Natural killer cell (primary cell): Measurements from ENCODE around the gene SNAPIN. TPM values are rescaled to one million over a fixed set of nuclear protein-coding genes. Genes with fewer than 3 reads are reported as not detected.

Source experiments
- ATAC-seq, 3 donors: fragments of 150-1000 bp in 2 of 3; fragments of 200-7000 bp in 1 of 3; cut with Tn5 transposase; 1 replicate in 1 of 3; 2 replicates in 2 of 3; pipeline ENCODE4 v1.10.0; 2021; ENCODE audit warnings: mild to moderate bottlenecking in 2 of 3, moderate library complexity in 2 of 3
- DNase-seq, 2 donors: peaks; one replicate each; pipeline versions ENCODE4 v3.0.0 to v3.0.0-alpha.2; 2013 to 2021; ENCODE audit warnings: mixed read lengths in 1 of 2
- H3K27ac ChIP-seq: one replicate; pipeline ENCODE4 v1.5.1; 2013; ENCODE audit warnings: mild to moderate bottlenecking, low read length
- H3K27me3 ChIP-seq: one replicate; pipeline ENCODE4 v1.6.1; 2013; ENCODE audit warnings: low read length; ENCODE audit not compliant: control insufficient read depth, insufficient read depth
- H3K36me3 ChIP-seq: one replicate; pipeline ENCODE4 v1.6.1; 2013; ENCODE audit warnings: low read length; ENCODE audit not compliant: control insufficient read depth, insufficient read depth
- H3K4me1 ChIP-seq: one replicate; pipeline ENCODE4 v1.6.1; 2013; ENCODE audit warnings: low read length; ENCODE audit not compliant: control insufficient read depth, insufficient read depth
- H3K4me3 ChIP-seq: one replicate; pipeline ENCODE4 v1.5.1; 2013; ENCODE audit warnings: low read length
- H3K9me3 ChIP-seq: one replicate; pipeline ENCODE4 v1.6.1; 2013; ENCODE audit warnings: low read length; ENCODE audit not compliant: control insufficient read depth, insufficient read depth
- H3K27ac Mint-ChIP-seq, 2 donors: one replicate each; pipeline ENCODE4 v1.8.0; 2022; ENCODE audit warnings: mild to moderate bottlenecking in 2 of 2, mixed read lengths in 2 of 2, moderate library complexity in 1 of 2
- H3K27me3 Mint-ChIP-seq, 2 donors: one replicate each; pipeline ENCODE4 v1.8.0; 2022; ENCODE audit warnings: low read depth in 2 of 2, mixed read lengths in 2 of 2
- H3K36me3 Mint-ChIP-seq: one replicate; pipeline ENCODE4 v1.8.0; 2022; ENCODE audit warnings: mixed read lengths
- H3K4me1 Mint-ChIP-seq, 2 donors: one replicate each; pipeline ENCODE4 v1.8.0; 2022; ENCODE audit warnings: mixed read lengths in 2 of 2
- H3K4me3 Mint-ChIP-seq: one replicate; pipeline ENCODE4 v1.8.0; 2022; ENCODE audit warnings: mild to moderate bottlenecking, moderate library complexity, mixed read lengths
- H3K9me3 Mint-ChIP-seq, 2 donors: one replicate each; pipeline ENCODE4 v1.8.0; 2022; ENCODE audit warnings: mixed read lengths in 2 of 2
- CTCF ChIP-seq: fragments of 200-600 bp; IDR thresholded peaks from one replicate; pipeline ENCODE4 v1.8.0; 2022; ENCODE audit warnings: antibody characterized with exemption
- WGBS: methylation state at CpG from one replicate; pipeline ENCODE4 v1.1.7; 2013; ENCODE audit warnings: missing lambda C conversion rate; ENCODE audit not compliant: insufficient coverage; 5-methylcytosine and 5-hydroxymethylcytosine counted together
- intact Hi-C: fragments of 100-400 bp; cut with micrococcal nuclease; formaldehyde crosslinking; loops from one replicate; pipeline ENCODE4 v1.14.2; 2022
- total RNA-seq, 4 donors: library from RNA; stranded (reverse); fragments of 120-200 nt in 1 of 4; gene quantifications; one replicate each; pipeline versions ENCODE4 v1.2.3 to v1.2.4, GENCODE V29; 2013 to 2022

The SNAPIN gene
- total RNA-seq, 3 donors from 2014 or later (not counting 1 experiment from before 2014, with no cell fraction given) = 21.0 to 25.5 (median 23.5) TPM

GRCh38 chr1:153688276-153688675 is 29.8 kb downstream of the SNAPIN start:
- Mint-ChIP-seq H3K27ac (peak overlapping the region in 1 of 2 donors; percentile 6), H3K36me3 (no peaks in the 10 kb centered on the region), H3K4me1 (peaks cover 0 to 9% of the 10 kb centered on the region in 2 donors), H3K27me3 (peaks cover 9 to 14% of the 10 kb centered on the region in 2 donors), H3K9me3 (no peaks in the 10 kb centered on the region), H3K4me3 (no peak overlapping the region)
- H3K27ac ChIP-seq = no peak overlapping the region
- no peaks in the 10 kb centered on the region for H3K4me1 ChIP-seq
- no peaks in the 10 kb centered on the region for H3K27me3 ChIP-seq
- no peaks in the 10 kb centered on the region for H3K9me3 ChIP-seq
- intact Hi-C loops = no loop called here
- no peak for ATAC-seq
- no peak for TF ChIP-seq CTCF
- 75% methylated on average over 7 of the region's 7 CpGs for WGBS
- DNase-seq = no peak
- H3K36me3 ChIP-seq = no peaks in the 10 kb centered on the region
- H3K4me3 ChIP-seq = no peak overlapping the region

- Mint-ChIP-seq H3K4me1 (peaks cover 0 to 9% of the 10 kb centered on the region in 2 donors), H3K4me3 (no peak overlapping the region), H3K9me3 (no peaks in the 10 kb centered on the region), H3K36me3 (no peaks in the 10 kb centered on the region), H3K27ac (peak overlapping the region in 1 of 2 donors; percentile 6), H3K27me3 (peaks cover 4 to 10% of the 10 kb centered on the region in 2 donors)
- Histone ChIP-seq H3K27ac (no peak overlapping the region), H3K9me3 (no peaks in the 10 kb centered on the region), H3K36me3 (no peaks in the 10 kb centered on the region), H3K27me3 (no peaks in the 10 kb centered on the region), H3K4me3 (no peak overlapping the region), H3K4me1 (no peaks in the 10 kb centered on the region)
- 81% methylated on average over 18 of the region's 18 CpGs for WGBS
- intact Hi-C loops = no loop called here
- no peak for DNase-seq
- no peak for TF ChIP-seq CTCF
- ATAC-seq = no peak
Measured at GRCh38 chr1:153688736-153689328, 30.3 kb downstream of the SNAPIN start.

GRCh38 chr1:153693466-153693865 is 35.0 kb downstream of the SNAPIN start:
- Mint-ChIP-seq H3K4me3 (no peak overlapping the region), H3K9me3 (no peaks in the 10 kb centered on the region), H3K27me3 (no peaks in the 10 kb centered on the region), H3K4me1 (peaks cover 0 to 10% of the 10 kb centered on the region in 2 donors), H3K27ac (no peak overlapping the region), H3K36me3 (no peaks in the 10 kb centered on the region)
- ATAC-seq = no peak
- H3K9me3 ChIP-seq = no peaks in the 10 kb centered on the region
- H3K4me3 ChIP-seq = no peak overlapping the region
- peaks cover 8% of the 10 kb centered on the region for H3K4me1 ChIP-seq
- WGBS = 83% methylated on average over 4 of the region's 4 CpGs
- no peaks in the 10 kb centered on the region for H3K36me3 ChIP-seq
- peaks cover 5% of the 10 kb centered on the region for H3K27me3 ChIP-seq
- no peak for DNase-seq
- intact Hi-C loops = no loop called here
- TF ChIP-seq CTCF = no peak
- no peak overlapping the region for H3K27ac ChIP-seq

GRCh38 chr1:153696741-153697140 is 38.2 kb downstream of the SNAPIN start:
- Histone ChIP-seq H3K4me1 (peaks cover 8% of the 10 kb centered on the region), H3K36me3 (no peaks in the 10 kb centered on the region), H3K27me3 (peaks cover 5% of the 10 kb centered on the region), H3K9me3 (no peaks in the 10 kb centered on the region), H3K4me3 (no peak overlapping the region), H3K27ac (no peak overlapping the region)
- DNase-seq (no peak), ATAC-seq (no peak)
- Mint-ChIP-seq H3K4me3 (no peak overlapping the region), H3K4me1 (peaks cover 0 to 7% of the 10 kb centered on the region in 2 donors), H3K9me3 (no peaks in the 10 kb centered on the region), H3K27me3 (no peaks in the 10 kb centered on the region), H3K36me3 (no peaks in the 10 kb centered on the region), H3K27ac (no peak overlapping the region)
- 89% methylated on average over 4 of the region's 8 CpGs for WGBS
- intact Hi-C loops = no loop called here
- TF ChIP-seq CTCF = no peak
